Astrocyte (in vitro differentiated cells and primary cell): Measurements from ENCODE around the gene AURKAIP1. TPM values are rescaled to one million over a fixed set of nuclear protein-coding genes. Genes with fewer than 3 reads are reported as not detected.
"Not testable (repeated sequence)": the region's sequence is repeated elsewhere in the genome, so short reads cannot be mapped to it uniquely, and the experiment has no call there.

Experiments
- DNase-seq: peaks from one replicate; pipeline ENCODE4 v3.0.0-alpha.2; 2010; ENCODE audit warnings: low read depth
- FAIRE-seq: peaks from 2 replicates; lab custom pipeline; 2011; peaks lifted over from hg19 to GRCh38; lab: Jason Lieb, UNC
- H2AFZ ChIP-seq: 2 replicates; pipeline ENCODE4 v1.6.0; 2012; ENCODE audit warnings: low read depth, low read length, inconsistent platforms
- H3K27ac ChIP-seq: 2 replicates; pipeline ENCODE4 v1.5.1; 2011; ENCODE audit warnings: low read depth, low read length, inconsistent platforms
- H3K27me3 ChIP-seq: 2 replicates; pipeline ENCODE4 v1.6.0; 2011; ENCODE audit warnings: low read length, inconsistent platforms; ENCODE audit not compliant: insufficient read depth
- H3K36me3 ChIP-seq: 2 replicates; pipeline ENCODE4 v1.5.1; 2011; ENCODE audit warnings: low read length, inconsistent platforms; ENCODE audit not compliant: insufficient read depth
- H3K4me1 ChIP-seq: 2 replicates; pipeline ENCODE4 v1.5.1; 2011; ENCODE audit warnings: low read length, inconsistent platforms; ENCODE audit not compliant: insufficient read depth
- H3K4me2 ChIP-seq: 2 replicates; pipeline ENCODE4 v1.6.0; 2012; ENCODE audit warnings: low read length, inconsistent platforms
- H3K4me3 ChIP-seq: 2 replicates; pipeline ENCODE4 v1.5.1; 2011; ENCODE audit warnings: low read depth, mild to moderate bottlenecking, low read length, inconsistent platforms; ENCODE audit not compliant: insufficient read depth
- H3K79me2 ChIP-seq: 2 replicates; pipeline ENCODE4 v1.6.0; 2012; ENCODE audit warnings: mild to moderate bottlenecking, low read length, inconsistent platforms; ENCODE audit not compliant: insufficient read depth
- H3K9ac ChIP-seq: 2 replicates; pipeline ENCODE4 v1.6.0; 2012; ENCODE audit warnings: mild to moderate bottlenecking, low read length, inconsistent platforms
- H3K9me3 ChIP-seq: 2 replicates; pipeline ENCODE4 v1.5.1; 2012; ENCODE audit warnings: low read depth, mild to moderate bottlenecking, low read length, inconsistent platforms; ENCODE audit not compliant: insufficient read depth
- H4K20me1 ChIP-seq: 2 replicates; pipeline ENCODE4 v1.6.0; 2012; ENCODE audit warnings: low read length, inconsistent platforms; ENCODE audit not compliant: insufficient read depth
- H3K27ac Mint-ChIP-seq: one replicate; pipeline ENCODE4 v1.8.0; 2021; ENCODE audit warnings: mild to moderate bottlenecking, mixed read lengths; ENCODE audit not compliant: unreplicated experiment
- H3K27me3 Mint-ChIP-seq: one replicate; pipeline ENCODE4 v1.8.0; 2021; ENCODE audit warnings: low read depth, mixed read lengths; ENCODE audit not compliant: unreplicated experiment
- H3K36me3 Mint-ChIP-seq: one replicate; pipeline ENCODE4 v1.8.0; 2021; ENCODE audit warnings: low read depth, mixed read lengths; ENCODE audit not compliant: unreplicated experiment
- H3K4me1 Mint-ChIP-seq: one replicate; pipeline ENCODE4 v1.8.0; 2021; ENCODE audit warnings: low read depth, mixed read lengths; ENCODE audit not compliant: unreplicated experiment
- H3K4me3 Mint-ChIP-seq: one replicate; pipeline ENCODE4 v1.8.0; 2021; ENCODE audit warnings: mild to moderate bottlenecking, moderate library complexity, mixed read lengths; ENCODE audit not compliant: unreplicated experiment
- H3K9me3 Mint-ChIP-seq: one replicate; pipeline ENCODE4 v1.8.0; 2021; ENCODE audit warnings: mild to moderate bottlenecking, mixed read lengths; ENCODE audit not compliant: unreplicated experiment
- EZH2 ChIP-seq: IDR thresholded peaks from 2 replicates; pipeline ENCODE4 v1.6.1; 2012; ENCODE audit warnings: mild to moderate bottlenecking, low read length, inconsistent platforms; ENCODE audit not compliant: insufficient read depth
- total RNA-seq: library from RNA; stranded (reverse); gene quantifications from 2 replicates; pipeline ENCODE4 v1.2.1, GENCODE V29; 2021
- TF ChIP-seq, protein P1 (sequence below): IDR thresholded peaks from 2 replicates; pipeline ENCODE4 v1.5.1; 2011; ENCODE audit warnings: low read depth, mild to moderate bottlenecking, inconsistent platforms, low read length, moderate library complexity; ENCODE audit not compliant: insufficient read depth

The AURKAIP1 gene
- total RNA-seq, 1 donor from 2014 or later = 135 TPM

DNA sequence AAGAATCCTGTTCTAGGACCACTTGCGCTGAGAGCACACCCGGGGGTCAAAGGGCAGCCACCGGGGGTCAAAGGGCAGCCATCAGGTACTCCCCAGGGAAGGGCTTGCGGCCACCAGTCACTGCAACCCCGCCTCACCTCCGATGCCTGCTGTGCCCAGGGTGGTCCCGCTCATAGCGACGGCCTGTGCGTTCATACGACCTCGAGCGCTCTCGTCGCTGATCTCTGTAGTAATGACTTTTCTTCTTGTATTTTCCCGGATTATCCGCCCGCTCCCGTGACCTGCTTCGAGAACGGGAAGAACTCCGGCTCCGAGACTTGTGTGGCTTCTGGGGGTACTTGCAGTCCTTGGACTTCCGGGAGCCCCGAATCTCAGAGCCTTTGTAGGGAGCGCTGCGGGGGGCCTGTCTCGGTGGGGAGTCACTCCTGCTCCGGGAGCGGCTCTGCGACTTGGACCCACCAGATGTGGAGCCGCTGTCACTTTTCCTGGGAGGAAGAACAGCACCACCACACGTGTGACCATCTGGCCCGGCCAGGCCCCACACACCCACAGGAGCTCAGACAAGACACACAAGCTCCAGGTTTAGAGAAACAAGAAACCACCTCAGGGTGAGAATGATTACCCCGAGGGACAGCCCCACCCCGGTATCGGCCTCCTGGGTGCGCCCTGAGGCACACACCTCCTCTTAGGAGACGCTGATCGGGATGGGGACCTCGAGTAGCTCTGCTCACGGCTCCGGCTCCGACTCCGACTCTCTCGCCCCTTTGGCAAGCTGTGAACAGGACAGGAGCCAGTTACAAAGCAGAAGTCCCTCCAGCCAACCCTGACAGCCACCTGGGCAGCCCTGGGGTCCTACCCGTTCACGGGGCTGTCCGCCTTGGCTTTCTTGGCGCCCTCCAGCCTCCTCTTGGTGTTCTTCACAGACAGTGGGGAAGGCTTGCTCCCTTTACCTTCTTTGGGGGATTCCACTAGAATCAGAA lies 12.4 kb upstream of the AURKAIP1 start:
- peaks cover 50% of the 10 kb centered on the region for H4K20me1 ChIP-seq
- H2AFZ ChIP-seq = no peak overlapping the region
- no peak for TF ChIP-seq EZH2
- TF ChIP-seq, protein P1, sequence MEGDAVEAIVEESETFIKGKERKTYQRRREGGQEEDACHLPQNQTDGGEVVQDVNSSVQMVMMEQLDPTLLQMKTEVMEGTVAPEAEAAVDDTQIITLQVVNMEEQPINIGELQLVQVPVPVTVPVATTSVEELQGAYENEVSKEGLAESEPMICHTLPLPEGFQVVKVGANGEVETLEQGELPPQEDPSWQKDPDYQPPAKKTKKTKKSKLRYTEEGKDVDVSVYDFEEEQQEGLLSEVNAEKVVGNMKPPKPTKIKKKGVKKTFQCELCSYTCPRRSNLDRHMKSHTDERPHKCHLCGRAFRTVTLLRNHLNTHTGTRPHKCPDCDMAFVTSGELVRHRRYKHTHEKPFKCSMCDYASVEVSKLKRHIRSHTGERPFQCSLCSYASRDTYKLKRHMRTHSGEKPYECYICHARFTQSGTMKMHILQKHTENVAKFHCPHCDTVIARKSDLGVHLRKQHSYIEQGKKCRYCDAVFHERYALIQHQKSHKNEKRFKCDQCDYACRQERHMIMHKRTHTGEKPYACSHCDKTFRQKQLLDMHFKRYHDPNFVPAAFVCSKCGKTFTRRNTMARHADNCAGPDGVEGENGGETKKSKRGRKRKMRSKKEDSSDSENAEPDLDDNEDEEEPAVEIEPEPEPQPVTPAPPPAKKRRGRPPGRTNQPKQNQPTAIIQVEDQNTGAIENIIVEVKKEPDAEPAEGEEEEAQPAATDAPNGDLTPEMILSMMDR = no peak
- H3K27ac ChIP-seq = no peak overlapping the region
- H3K9me3 ChIP-seq = no peaks in the 10 kb centered on the region
- H3K27me3 ChIP-seq = no peaks in the 10 kb centered on the region
- FAIRE-seq = no peak
- H3K4me1 ChIP-seq = no peaks in the 10 kb centered on the region
- H3K4me2 ChIP-seq = no peak overlapping the region
- H3K9ac ChIP-seq = no peak overlapping the region
- no peaks in the 10 kb centered on the region for H3K4me1 Mint-ChIP-seq
- H3K27me3 Mint-ChIP-seq = no peaks in the 10 kb centered on the region
- peaks cover 18% of the 10 kb centered on the region for H3K36me3 Mint-ChIP-seq
- H3K79me2 ChIP-seq = peaks cover 41% of the 10 kb centered on the region
- H3K4me3 Mint-ChIP-seq = no peak overlapping the region
- H3K4me3 ChIP-seq = no peak overlapping the region
- no peaks in the 10 kb centered on the region for H3K9me3 Mint-ChIP-seq
- H3K27ac Mint-ChIP-seq = no peak overlapping the region
- H3K36me3 ChIP-seq = peaks cover 50% of the 10 kb centered on the region
- DNase-seq = no peak

DNA sequence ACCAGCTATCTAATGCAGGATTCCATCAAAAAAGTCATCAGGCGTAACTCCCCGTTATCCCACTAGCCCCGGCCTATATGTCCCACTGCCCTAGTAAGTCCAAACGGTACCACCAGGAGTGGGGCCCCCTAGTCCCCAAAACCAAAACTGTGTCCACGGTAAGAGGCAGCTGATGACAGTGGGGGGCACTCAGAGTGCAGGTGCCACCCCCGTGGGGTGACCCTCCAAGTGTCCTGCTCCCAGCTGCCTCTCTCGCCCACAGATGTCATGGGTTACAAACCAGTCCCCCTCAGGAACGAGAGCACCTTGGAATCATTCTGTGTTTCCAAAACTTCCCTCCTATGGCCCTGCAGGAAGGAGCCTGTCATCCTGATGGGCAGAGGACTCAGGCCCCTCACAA lies 10.9 kb upstream of the AURKAIP1 start:
- H3K79me2 ChIP-seq = peaks cover 35% of the 10 kb centered on the region

DNA sequence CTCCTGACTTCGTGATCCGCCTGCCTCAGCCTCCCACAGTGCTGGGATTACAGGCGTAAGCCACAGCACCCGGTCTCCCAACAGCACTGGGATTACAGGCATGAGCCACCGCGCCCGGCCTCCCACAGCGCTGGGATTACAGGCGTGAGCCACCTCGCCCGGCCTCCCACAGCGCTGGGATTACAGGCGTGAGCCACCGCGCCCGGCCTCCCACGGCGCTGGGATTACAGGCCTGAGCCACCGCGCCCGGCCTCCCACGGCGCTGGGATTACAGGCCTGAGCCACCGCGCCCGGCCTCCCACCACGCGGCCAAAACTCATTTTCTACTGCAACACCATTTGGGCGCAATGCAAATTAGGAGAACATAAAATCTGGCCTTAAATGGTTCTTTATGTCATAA lies 10.3 kb upstream of the AURKAIP1 start:
- H3K36me3 Mint-ChIP-seq = peaks cover 17% of the 10 kb centered on the region
- not testable (repeated sequence) for H3K4me3 Mint-ChIP-seq, H2AFZ ChIP-seq, H3K4me1 ChIP-seq, DNase-seq, FAIRE-seq, H3K4me3 ChIP-seq, H3K4me2 ChIP-seq, H3K9me3 Mint-ChIP-seq, H3K9ac ChIP-seq, H3K27ac Mint-ChIP-seq, H3K4me1 Mint-ChIP-seq, H3K9me3 ChIP-seq, H3K27ac ChIP-seq, H3K27me3 Mint-ChIP-seq, H3K27me3 ChIP-seq
- Histone ChIP-seq H4K20me1 (peaks cover 41% of the 10 kb centered on the region), H3K79me2 (peaks cover 32% of the 10 kb centered on the region), H3K36me3 (peaks cover 30% of the 10 kb centered on the region)

More for the DNA sequence above, 10.9 kb upstream of the AURKAIP1 start:
- Histone ChIP-seq H2AFZ (no peak overlapping the region), H3K4me2 (no peak overlapping the region), H3K4me3 (no peak overlapping the region), H4K20me1 (peaks cover 45% of the 10 kb centered on the region), H3K9me3 (no peaks in the 10 kb centered on the region), H3K27ac (no peak overlapping the region), H3K27me3 (no peaks in the 10 kb centered on the region), H3K9ac (no peak overlapping the region), H3K4me1 (no peaks in the 10 kb centered on the region), H3K36me3 (peaks cover 35% of the 10 kb centered on the region)
- H3K9me3 Mint-ChIP-seq = no peaks in the 10 kb centered on the region
- FAIRE-seq (no peak), DNase-seq (no peak)
- peak overlapping the region; percentile 41 for H3K27ac Mint-ChIP-seq
- H3K36me3 Mint-ChIP-seq = peaks cover 17% of the 10 kb centered on the region
- H3K27me3 Mint-ChIP-seq = no peaks in the 10 kb centered on the region
- TF ChIP-seq, protein P1 = no peak
- no peak for TF ChIP-seq EZH2
- H3K4me3 Mint-ChIP-seq = no peak overlapping the region
- no peaks in the 10 kb centered on the region for H3K4me1 Mint-ChIP-seq
